Measurements from ENCODE around the gene PLPP4. TPM values are rescaled to one million over a fixed set of nuclear protein-coding genes. Genes with fewer than 3 reads are reported as not detected.

The PLPP4 gene
- total RNA-seq, 3 donors from 2014 or later: not detected

- TF ChIP-seq POLR2AphosphoS5 (IDR thresholded peaks at IDR 0.05) (no peak), POLR2A (IDR thresholded peaks at IDR 0.05) (no peak), CTCF (IDR thresholded peaks at IDR 0.05) (no peak)
Measured at GRCh38 chr10:120583424-120584108, 126.5 kb downstream of the PLPP4 start.

GRCh38 chr10:120584786-120585185 is 127.8 kb downstream of the PLPP4 start:
- Histone ChIP-seq H3K36me3 (no peaks in the 10 kb centered on the region), H3K9me3 (no peaks in the 10 kb centered on the region), H3K27ac (no peak overlapping the region), H3K27me3 (peaks cover 0 to 4% of the 10 kb centered on the region in 2 donors), H3K4me1 (no peaks in the 10 kb centered on the region), H3K4me3 (no peak overlapping the region)
- DNase-seq (ENCODE audit: low spot score in 2 of 2): no peak
- intact Hi-C loops (cut with DNase I; ENCODE audit: low total_unique reads): no loop called here
- TF ChIP-seq POLR2AphosphoS5 (IDR thresholded peaks at IDR 0.05) (no peak), POLR2A (IDR thresholded peaks at IDR 0.05) (no peak), CTCF (IDR thresholded peaks at IDR 0.05) (no peak)

More at GRCh38 chr10:120583424-120584108, 126.5 kb downstream of the PLPP4 start:
- intact Hi-C loops (cut with DNase I; ENCODE audit: low total_unique reads): no loop called here
- DNase-seq (ENCODE audit: low spot score in 2 of 2): no peak
- H3K9me3 ChIP-seq: no peaks in the 10 kb centered on the region
- no peaks in the 10 kb centered on the region for H3K4me1 ChIP-seq
- H3K27ac ChIP-seq: no peak overlapping the region
- H3K4me3 ChIP-seq: no peak overlapping the region
- H3K27me3 ChIP-seq: peaks cover 0 to 4% of the 10 kb centered on the region in 2 donors
- no peaks in the 10 kb centered on the region for H3K36me3 ChIP-seq

- Histone ChIP-seq H3K27ac (no peak overlapping the region), H3K36me3 (no peaks in the 10 kb centered on the region), H3K27me3 (peaks cover 0 to 4% of the 10 kb centered on the region in 2 donors), H3K4me1 (no peaks in the 10 kb centered on the region), H3K9me3 (no peaks in the 10 kb centered on the region), H3K4me3 (no peak overlapping the region)
- DNase-seq (ENCODE audit: low spot score in 2 of 2): no peak
- intact Hi-C loops (cut with DNase I; ENCODE audit: low total_unique reads): no loop called here
- no peak for TF ChIP-seq POLR2A (IDR thresholded peaks at IDR 0.05)
- no peak for TF ChIP-seq CTCF (IDR thresholded peaks at IDR 0.05)
- TF ChIP-seq POLR2AphosphoS5 (IDR thresholded peaks at IDR 0.05): no peak
Measured at GRCh38 chr10:120586471-120586872, 129.4 kb downstream of the PLPP4 start.

GRCh38 chr10:120587061-120587460 is 130.0 kb downstream of the PLPP4 start:
- Histone ChIP-seq H3K9me3 (no peaks in the 10 kb centered on the region), H3K4me1 (no peaks in the 10 kb centered on the region), H3K27me3 (peaks cover 0 to 4% of the 10 kb centered on the region in 2 donors), H3K27ac (no peak overlapping the region), H3K36me3 (no peaks in the 10 kb centered on the region), H3K4me3 (no peak overlapping the region)
- intact Hi-C loops (cut with DNase I; ENCODE audit: low total_unique reads): no loop called here
- DNase-seq (ENCODE audit: low spot score in 2 of 2): no peak
- TF ChIP-seq CTCF (IDR thresholded peaks at IDR 0.05): no peak
- no peak for TF ChIP-seq POLR2AphosphoS5 (IDR thresholded peaks at IDR 0.05)
- no peak for TF ChIP-seq POLR2A (IDR thresholded peaks at IDR 0.05)

- Histone ChIP-seq H3K27ac (no peak overlapping the region), H3K4me3 (no peak overlapping the region), H3K4me1 (no peaks in the 10 kb centered on the region), H3K36me3 (no peaks in the 10 kb centered on the region), H3K27me3 (peaks cover 0 to 8% of the 10 kb centered on the region in 2 donors), H3K9me3 (no peaks in the 10 kb centered on the region)
- TF ChIP-seq CTCF (IDR thresholded peaks at IDR 0.05) (no peak), POLR2A (IDR thresholded peaks at IDR 0.05) (no peak), POLR2AphosphoS5 (IDR thresholded peaks at IDR 0.05) (no peak)
- DNase-seq (ENCODE audit: low spot score in 2 of 2): no peak
- intact Hi-C loops (cut with DNase I; ENCODE audit: low total_unique reads): no loop called here
Measured at GRCh38 chr10:120588311-120588710, 131.3 kb downstream of the PLPP4 start.
